Measurements from ENCODE around the gene RUBCNL. TPM values are rescaled to one million over a fixed set of nuclear protein-coding genes. Genes with fewer than 3 reads are reported as not detected.

RUBCNL gene
- total and polyA plus RNA-seq, 2 of the 8 experiments (the other 6 are each of a cell fraction or from before 2014, with no cell fraction given), result 2.6 to 4.9 TPM

GRCh38 chr13:46311217-46311616, 75.8 kb downstream of the RUBCNL start (continued):
- TF ChIP-seq GABPA (IDR thresholded peaks at IDR 0.05; ENCODE audit: borderline replicate concordance, insufficient read depth, low read length), result no peak

Data from H1 (cell line).